Measurements from ENCODE around the gene BCL11B. TPM values are rescaled to one million over a fixed set of nuclear protein-coding genes. Genes with fewer than 3 reads are reported as not detected.

BCL11B gene
- total RNA-seq, 1 donor from 2014 or later, result 0.85 TPM

- intact Hi-C loops (cut with DNase I), result no loop called here
- DNase-seq (ENCODE audit: low spot score) (no peak), ATAC-seq (no peak)
These were observed 150.6 kb downstream of the BCL11B start for GRCh38 chr14:99121319-99121875.

- DNase-seq (ENCODE audit: low spot score), result no peak
- intact Hi-C loops (cut with DNase I), result no loop called here
- ATAC-seq, result no peak
These were observed 151.3 kb downstream of the BCL11B start for GRCh38 chr14:99120526-99121318.

- DNase-seq (ENCODE audit: low spot score), result no peak
- intact Hi-C loops (cut with DNase I), result no loop called here
- ATAC-seq, result no peak
These were observed 152.2 kb downstream of the BCL11B start for GRCh38 chr14:99119554-99120525.

Other genes starting within 250 kb of the BCL11B start
- gene SETD3, start 208.7 kb upstream of the BCL11B start, total RNA-seq, result 86.0 TPM
- 43.2 TPM for gene CCNK, start 209.2 kb upstream of the BCL11B start, total RNA-seq